ENCODE data around the gene PDE6B.

The PDE6B gene

DNA sequence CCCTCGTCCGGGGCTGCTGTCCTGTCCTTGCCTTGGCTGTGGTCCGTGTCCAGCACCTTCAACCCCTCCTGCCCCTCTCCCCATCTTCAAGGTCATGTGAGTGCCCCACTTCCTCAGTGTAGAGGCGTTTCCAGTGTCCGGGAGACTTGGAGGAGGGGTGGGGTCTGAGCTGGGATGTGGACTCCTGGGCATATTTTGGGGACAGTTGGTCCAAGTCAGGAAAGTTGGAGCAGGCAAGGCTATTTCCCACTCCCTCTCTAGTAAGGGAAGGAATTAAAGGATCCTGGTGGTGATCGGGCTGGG is 83.2 kb downstream of the PDE6B start:
- no peak for DNase-seq

DNA sequence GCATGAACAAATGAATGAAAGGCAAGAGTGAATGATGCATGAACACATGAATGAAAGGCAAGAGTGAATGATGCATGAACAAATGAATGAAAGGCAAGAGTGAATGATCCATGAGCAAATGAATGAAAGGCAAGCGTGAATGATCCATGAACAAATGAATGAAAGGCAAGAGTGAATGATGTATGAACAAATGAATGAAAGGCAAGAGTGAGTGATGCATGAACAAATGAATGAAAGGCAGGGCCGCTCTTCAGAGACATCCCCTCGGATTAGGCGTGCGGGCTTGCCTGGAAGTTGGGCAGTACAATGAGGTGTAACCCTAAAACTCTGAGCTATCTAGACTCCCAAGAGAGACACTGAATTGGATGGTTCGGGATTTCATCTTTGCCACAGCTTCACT is 84.0 kb downstream of the PDE6B start:
- no peak for DNase-seq

DNA sequence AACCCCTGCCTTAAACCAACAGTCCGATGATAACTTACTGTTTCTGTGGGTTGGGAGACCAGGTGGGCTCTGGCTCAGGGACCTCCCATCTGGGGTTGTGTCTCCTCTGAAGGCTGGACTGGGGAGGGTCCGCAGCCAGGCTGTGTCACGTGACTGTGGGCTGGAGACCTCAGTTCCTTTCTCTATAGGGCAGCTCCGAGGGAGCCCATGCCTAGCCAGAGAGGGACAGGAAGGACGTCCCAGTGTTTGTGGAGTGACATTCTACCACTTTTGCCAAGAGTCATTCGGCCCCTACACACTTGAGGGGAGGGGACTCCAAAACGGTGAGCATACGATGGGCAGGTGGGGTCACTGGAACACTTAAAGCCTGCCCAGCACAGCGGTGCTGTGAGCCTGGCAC is 84.7 kb downstream of the PDE6B start:
- DNase-seq: no peak

DNA sequence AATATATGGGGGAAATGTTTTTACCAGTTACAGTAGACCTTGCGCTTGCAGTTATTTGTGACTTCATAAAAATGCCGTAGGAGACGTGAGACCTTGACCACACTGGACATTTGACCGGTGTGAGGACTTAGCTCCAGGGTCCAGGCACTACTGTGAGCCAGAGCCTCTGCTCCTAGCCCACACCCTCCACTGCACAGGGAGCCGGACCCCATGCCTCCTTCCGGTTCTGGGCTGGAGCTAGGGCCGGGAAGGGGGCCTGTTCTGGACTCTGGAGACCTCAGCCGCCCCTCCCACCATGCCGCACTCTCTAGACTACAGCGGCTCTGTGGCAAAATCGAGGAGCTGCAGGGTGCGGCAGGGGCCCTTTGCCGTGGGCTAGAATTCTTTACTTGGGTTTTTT is 85.5 kb downstream of the PDE6B start:
- no peak for DNase-seq

DNA sequence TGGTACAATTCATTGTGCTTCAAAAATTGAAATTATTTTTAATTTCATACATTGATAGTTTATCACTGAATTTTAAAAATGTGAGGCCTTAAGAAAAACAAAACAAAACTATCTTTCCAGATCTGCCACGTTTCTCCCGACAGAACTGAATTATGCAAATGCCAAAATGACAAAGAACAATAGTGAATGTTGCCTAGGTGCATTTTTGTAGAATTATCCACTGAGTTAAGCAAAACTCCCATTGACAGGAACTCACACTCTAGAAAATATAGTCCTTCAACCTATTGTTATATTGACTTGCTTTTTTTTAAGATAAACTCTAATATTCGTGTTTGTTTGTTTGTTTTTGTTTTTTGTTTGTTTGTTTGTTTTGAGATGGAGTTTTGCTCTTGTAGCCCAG is 86.7 kb downstream of the PDE6B start:
- no peak for DNase-seq

DNA sequence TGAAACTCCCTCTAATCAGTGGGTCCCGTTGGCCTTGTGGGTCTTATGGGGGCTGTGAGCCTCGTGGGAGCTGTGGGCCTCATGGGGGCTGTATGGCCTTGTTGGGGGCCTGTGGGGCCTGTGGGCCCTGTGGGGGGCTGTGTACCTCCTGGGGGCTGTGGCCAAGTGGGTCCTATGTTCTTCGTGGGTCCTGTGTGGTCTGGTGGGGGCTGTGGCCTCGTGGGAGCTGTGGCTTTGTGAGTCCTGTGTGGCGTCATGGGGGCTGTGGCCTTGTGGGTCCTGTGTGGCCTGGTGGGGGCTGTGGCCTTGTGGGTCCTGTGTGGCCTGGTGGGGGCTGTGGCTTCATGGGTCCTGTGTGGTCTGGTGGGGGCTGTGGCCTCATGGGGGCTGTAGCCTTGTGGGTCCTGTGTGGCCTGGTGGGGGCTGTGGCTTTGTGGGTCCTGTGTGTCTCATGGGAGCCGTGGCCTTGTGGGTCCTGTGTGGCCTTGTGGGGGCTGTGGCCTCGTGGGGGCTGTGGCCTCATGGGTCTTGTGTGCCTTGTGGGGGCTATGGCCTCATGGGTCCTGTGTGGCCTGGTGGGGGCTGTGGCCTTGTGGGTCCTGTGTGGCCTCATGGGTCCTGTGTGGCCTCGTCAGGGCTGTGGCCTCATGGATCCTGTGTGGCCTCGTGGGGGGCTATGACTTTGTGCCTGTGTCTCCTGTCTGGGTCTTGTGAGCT is 87.7 kb downstream of the PDE6B start:
- no peak for DNase-seq

DNA sequence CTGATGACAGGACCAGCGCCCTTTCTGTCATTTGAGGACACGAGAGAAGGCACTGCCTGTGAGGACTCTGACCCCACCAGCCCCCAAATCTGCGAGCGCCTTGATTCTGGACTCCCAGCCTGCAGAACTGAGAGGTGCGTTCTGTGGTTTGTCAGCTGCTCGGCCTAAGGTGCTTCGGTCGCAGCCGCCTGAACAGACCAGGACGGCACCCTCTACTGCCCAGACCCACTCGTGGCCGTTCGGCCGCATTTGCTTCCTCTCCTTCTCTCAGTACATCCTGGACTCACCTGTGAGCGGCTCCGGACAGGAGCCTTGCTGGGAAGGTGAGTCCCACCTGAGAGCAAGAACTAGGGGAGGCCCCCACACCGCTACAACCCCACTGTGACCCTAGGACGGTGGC is 88.7 kb downstream of the PDE6B start:
- DNase-seq: no peak

DNA sequence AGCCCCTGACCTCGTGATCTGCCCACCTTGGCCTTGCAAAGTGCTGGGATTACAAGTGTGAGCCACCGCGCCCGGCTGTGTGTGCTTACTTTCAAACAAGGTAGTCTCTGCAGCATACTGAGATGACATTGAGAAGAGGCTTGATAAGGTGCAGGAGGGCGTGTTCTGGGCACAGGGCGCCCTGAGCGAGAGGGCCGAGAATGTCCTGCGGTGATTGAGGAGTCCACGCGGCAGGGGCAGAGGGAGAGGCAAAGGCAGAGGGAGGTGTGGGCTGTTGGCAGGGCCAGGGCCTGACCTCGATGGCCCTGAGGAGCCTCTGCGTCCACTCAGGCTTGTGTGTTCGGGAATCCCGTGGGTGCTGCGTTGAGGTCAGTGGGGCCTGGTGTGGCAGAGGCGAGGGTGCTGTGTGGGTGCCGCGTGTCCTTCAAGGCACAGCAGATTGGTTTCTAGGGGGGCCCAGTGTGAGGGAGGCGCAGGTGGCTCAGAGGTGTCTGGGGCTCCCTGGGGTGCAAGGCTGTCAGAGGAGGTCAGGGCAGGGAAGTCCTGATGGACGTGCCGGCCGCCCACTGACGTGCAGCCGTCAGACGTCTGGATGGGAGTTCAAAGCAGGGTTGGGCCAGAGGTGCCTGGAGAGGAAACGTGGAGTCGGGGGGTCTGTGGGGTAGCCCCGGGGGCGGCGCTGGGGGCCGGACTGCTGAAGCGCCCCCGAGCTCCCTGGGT is 92.4 kb downstream of the PDE6B start:
- DNase-seq: no peak

DNA sequence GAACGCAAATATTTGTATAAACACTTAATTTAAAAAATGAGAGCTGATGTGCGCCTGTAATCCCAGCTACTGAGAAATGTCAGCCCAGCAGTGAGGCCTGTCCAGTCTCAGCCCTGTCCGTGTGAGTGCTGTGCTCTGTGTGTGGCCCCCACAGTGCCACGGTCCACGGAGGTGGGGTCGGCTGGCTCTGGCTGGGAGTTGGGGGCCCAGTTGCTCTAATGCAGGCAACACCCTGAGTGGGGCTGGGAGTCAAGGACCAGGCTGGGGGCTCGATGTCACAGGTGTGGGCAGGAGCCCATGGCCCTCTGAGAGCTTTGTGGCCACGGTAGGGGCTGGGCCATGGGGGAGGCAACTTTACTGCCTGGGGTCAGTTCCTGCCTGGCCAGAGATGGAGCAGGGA is 93.1 kb downstream of the PDE6B start:
- no peak for DNase-seq
